Esophagus muscularis mucosa (tissue), 3 donors: ENCODE data around the gene MAST4.

Source experiments
- CTCF ChIP-seq, 3 experiments: fragments of 200-600 bp in 2 of 3; fragments of 450-650 bp in 1 of 3; sonication (generic) in 2 of 3; IDR thresholded peaks; one replicate each; pipeline ENCODE4 v1.5.1; 2017 to 2019; ENCODE audit warnings: antibody characterized with exemption in 3 of 3, mild to moderate bottlenecking in 2 of 3, moderate library complexity in 1 of 3
- POLR2A ChIP-seq: fragments of 450-650 bp; IDR thresholded peaks from one replicate; pipeline ENCODE4 v1.6.1; 2017; ENCODE audit warnings: antibody characterized with exemption, moderate library complexity, mild to moderate bottlenecking, low read depth

- TF ChIP-seq CTCF (IDR thresholded peaks at IDR 0.05) (no peak), POLR2A (no peak)
These were observed 451.0 kb downstream of the MAST4 start for GRCh38 chr5:67047160-67047559.
